ENCODE data around the gene MTARC2. TPM values are rescaled to one million over a fixed set of nuclear protein-coding genes. Genes with fewer than 3 reads are reported as not detected.

Gene MTARC2
- total RNA-seq, 1 experiment from 2014 or later, result 8.4 TPM

DNA sequence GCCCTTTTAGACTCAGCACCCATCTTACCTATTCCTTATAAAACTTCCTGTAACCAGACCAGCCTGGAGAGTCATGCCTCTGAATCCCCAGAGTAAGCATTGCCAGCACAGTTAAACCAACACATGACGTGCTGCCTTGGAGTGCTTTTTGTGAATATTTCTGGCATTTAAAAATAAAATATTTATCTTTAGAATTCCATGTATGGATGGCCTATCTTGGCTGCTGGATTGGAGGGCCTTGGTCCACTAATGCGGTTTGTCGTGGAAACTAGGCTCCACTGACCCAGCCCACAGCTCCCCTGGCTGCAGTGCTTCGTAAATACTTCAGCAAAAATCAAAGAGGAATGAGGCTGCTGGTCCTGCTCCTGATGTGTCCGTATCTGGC is 56.1 kb downstream of the MTARC2 start:
- Histone ChIP-seq H3K36me3 (no peaks in the 10 kb centered on the region), H3K27me3 (no peaks in the 10 kb centered on the region), H3K9me3 (no peaks in the 10 kb centered on the region), H3K4me3 (no peak overlapping the region)
- DNase-seq, result peak; percentile 63

DNA sequence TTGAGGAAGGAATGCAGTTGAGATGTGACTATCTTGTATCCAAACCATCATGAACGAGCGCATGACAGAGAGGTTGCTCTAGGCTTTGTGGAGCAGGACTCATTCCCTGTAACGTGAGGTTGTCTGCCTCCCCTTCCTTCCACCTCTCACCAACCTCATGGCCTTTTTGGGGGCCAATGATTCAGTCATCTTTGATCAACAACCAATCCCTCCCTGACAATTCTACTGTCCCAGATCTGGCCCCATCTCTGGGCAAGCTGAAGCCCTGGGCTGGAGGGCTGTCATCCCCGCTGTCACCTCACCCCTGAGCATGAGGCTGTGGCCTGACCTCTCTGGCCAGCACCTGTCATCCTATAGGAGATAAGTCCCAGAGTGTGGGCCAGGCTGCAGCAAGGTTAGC is 58.3 kb downstream of the MTARC2 start:
- Histone ChIP-seq H3K4me3 (no peak overlapping the region), H3K9me3 (no peaks in the 10 kb centered on the region), H3K36me3 (no peaks in the 10 kb centered on the region), H3K27me3 (no peaks in the 10 kb centered on the region)
- DNase-seq, result no peak

DNA sequence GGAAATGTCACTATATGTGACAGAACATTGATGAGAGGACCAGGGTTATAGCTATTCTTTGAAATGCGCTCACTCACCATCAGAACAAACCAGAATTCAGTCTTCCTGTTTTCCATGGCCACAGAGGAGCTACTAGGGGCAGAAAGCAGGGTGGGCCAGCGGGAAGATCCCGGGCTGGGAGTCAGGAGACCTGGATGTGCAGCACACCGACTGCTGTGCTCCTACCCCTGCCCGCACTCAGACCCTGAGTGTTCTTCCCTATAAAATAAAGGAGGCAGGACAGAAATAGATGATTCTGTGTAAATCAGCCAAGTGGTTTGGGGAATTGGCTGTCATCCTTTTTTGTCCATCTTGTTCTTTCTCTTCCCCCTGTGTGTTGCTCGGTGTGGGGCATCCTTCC is 59.6 kb downstream of the MTARC2 start:
- Histone ChIP-seq H3K4me3 (no peak overlapping the region), H3K9me3 (no peaks in the 10 kb centered on the region), H3K36me3 (no peaks in the 10 kb centered on the region), H3K27me3 (no peaks in the 10 kb centered on the region)
- no peak for DNase-seq

DNA sequence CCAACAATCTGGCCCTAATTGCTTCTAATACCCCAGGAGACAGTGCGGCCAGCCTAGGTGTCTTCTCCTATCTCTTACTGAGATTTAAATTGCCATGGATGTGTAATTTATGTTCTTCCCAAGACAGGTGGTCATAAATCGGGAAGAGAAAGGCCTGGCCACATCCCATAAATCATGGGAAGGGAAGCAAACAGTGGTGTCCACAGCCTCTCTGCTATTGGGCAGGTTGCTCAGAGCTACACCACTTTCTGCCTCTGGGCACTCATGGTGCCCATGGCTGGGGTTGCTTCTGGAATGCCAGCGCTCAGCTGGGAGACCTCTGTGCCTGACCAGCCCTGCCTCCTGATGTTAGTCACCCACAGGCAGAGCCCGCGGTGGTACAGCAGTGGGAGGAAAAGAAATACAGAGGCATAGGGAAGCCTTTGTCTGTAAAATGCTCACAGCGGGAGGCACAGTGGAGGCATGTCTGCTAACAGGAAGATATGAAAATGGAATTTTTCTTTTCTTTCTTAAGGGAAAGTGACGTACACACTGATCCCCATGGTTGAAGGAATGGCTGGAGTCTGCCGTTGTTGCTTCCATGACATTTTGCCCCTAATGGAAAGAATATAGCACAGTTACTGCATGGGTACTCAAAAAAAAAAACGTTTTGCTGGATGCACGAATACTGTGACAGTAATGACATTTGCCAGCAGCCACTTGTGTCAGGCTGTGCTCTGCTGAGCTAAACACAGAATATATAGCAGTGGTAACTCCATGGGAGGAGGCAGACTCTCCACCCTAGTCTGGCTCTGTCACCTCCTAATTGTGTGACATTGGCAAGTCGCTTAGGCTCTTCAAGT is 60.4 kb downstream of the MTARC2 start:
- Histone ChIP-seq H3K36me3 (no peaks in the 10 kb centered on the region), H3K4me3 (no peak overlapping the region), H3K27me3 (no peaks in the 10 kb centered on the region), H3K9me3 (no peaks in the 10 kb centered on the region)
- DNase-seq, result no peak

DNA sequence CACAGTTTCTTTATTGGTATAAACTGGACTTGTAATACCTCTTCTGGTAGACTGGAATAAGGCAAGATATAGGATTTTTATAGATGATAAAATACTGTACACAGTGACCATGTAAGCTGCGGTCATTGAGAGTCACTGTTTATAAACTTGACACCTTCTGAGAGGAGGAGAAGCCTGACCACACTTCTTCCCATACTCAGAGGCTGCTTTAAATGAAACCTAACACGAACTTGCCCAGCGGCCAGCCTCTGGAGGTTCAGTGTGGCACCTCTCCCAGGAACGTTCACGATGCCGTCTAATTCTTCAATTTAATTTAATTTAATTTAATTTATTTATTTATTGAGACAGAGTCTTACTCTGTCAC is 61.0 kb downstream of the MTARC2 start:
- Histone ChIP-seq H3K27me3 (no peaks in the 10 kb centered on the region), H3K36me3 (no peaks in the 10 kb centered on the region), H3K9me3 (no peaks in the 10 kb centered on the region), H3K4me3 (no peak overlapping the region)
- no peak for DNase-seq

DNA sequence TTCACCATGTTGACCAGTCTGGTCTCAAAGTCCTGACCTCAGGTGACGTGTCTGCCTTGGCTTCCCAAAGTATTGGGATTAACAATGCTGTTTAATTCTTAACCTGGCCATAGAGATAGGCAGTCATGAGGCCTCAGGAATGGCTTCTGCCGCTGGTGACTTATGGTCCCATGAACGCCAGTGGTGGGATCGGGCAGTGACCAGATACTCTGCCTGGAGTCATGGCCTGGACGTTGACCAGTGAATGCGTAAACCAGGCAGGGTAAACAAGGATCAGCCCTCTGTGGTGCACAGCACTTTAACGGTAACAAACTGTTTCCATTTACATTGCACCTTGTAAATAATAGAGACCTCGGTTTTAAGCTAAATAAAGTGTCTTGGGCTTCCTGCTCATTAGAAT is 61.6 kb downstream of the MTARC2 start:
- Histone ChIP-seq H3K36me3 (no peaks in the 10 kb centered on the region), H3K9me3 (no peaks in the 10 kb centered on the region), H3K27me3 (no peaks in the 10 kb centered on the region), H3K4me3 (no peak overlapping the region)
- DNase-seq, result no peak

DNA sequence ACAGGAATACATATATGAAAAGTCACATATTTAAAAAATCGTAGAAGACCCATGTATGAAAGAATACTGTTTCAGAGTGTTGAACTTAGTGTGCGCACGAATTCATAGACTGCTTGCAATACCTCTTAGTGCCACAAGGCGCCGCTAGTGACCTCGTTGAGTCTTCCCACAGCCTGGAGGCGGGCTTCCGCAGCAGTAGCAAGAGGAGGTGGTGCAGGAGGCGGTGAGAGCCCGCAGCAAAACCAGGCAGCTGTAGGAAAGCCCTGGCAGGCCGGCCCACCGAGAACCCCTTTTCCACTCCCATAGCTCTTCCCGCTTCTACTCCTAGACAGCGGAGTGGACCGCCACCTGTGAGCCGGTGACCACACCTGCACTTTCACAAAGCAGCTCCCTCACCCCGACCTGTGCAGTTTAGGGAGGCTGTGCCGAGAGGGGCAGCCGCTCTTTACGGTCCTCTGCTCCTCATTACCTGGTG is 62.1 kb downstream of the MTARC2 start:
- peak; percentile 67 for DNase-seq
- H3K9me3 ChIP-seq, result no peaks in the 10 kb centered on the region

DNA sequence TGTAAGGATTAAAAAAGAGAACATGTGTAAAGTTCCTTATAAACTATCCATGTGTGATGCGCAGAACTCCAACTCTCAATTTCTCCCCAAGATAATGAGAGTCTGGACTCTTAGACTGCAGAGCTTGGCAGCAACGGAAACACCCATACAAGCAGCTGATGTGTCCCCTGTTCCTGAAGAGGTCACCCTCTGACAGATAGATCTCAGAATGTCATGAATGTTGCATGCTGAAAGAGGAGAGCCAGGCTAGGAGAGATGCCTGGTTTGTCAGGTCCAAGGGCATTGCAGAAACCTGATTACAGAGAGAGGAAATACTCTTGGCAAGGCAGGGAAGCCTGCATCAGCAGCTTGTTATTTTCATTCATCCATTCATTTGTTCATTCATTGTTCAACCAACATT is 62.8 kb downstream of the MTARC2 start:
- H3K36me3 ChIP-seq, result no peaks in the 10 kb centered on the region
- no peak overlapping the region for H3K4me3 ChIP-seq
- DNase-seq, result no peak
- H3K9me3 ChIP-seq, result no peaks in the 10 kb centered on the region
- no peaks in the 10 kb centered on the region for H3K27me3 ChIP-seq

More for the DNA sequence above, 62.1 kb downstream of the MTARC2 start:
- no peaks in the 10 kb centered on the region for H3K27me3 ChIP-seq
- H3K4me3 ChIP-seq, result no peak overlapping the region
- no peaks in the 10 kb centered on the region for H3K36me3 ChIP-seq

DNA sequence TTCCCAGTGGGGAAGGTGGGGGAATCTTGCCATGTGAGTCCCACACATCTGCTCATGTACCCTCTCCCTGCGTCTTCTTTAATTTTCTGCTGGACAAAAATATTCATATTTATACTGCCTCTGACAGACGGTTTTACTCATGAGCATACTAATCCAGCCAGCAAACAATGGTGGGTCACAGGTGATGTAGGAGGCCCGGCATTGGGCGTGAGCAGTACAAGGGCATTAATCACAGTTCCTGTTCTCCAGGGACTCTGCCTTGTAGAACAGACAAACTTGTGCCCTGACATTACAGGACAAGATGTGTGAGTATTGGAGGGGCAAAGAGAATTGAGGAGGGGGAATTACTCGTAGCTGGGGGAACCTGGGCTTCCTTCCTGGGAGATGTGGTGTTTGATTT is 63.6 kb downstream of the MTARC2 start:
- Histone ChIP-seq H3K9me3 (no peaks in the 10 kb centered on the region), H3K27me3 (no peaks in the 10 kb centered on the region), H3K4me3 (no peak overlapping the region), H3K36me3 (no peaks in the 10 kb centered on the region)
- no peak for DNase-seq

DNA sequence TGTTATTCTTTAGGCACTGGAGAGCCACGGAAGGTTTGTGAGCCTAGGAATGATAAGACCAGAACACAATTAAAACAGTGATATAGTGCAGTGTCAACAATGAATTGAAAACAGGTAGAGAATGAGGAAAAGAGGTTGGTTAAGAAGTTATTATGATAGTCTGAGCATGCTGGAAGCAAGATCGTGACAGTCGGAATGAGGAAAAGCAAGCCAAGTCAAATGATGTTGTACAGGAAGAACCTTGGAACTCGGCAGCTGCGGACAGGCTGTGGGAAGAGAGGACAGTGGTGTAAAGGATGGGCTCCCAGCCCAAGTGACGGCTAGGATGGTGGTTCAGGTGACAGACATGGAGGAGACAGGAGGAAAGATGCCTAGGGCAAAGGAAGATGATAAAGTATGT is 64.2 kb downstream of the MTARC2 start:
- no peaks in the 10 kb centered on the region for H3K36me3 ChIP-seq
- no peak overlapping the region for H3K4me3 ChIP-seq
- H3K9me3 ChIP-seq, result no peaks in the 10 kb centered on the region
- no peaks in the 10 kb centered on the region for H3K27me3 ChIP-seq
- DNase-seq, result no peak

DNA sequence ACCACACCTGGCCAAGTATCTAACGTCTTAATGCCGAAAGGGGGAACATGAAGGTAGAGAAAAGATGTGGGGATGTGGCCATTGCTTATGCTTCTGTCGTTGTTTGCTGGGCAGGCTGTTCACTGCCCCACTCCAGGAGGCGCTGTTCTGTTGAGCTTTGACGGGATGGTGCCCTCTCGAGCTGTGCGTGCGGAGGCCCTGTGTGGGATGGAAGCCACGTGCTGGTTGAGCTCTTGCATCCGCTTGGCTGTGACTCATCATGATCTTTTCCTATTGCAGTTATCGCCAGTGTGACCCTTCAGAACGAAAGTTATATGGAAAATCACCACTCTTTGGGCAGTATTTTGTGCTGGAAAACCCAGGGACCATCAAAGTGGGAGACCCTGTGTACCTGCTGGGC is 64.9 kb downstream of the MTARC2 start:
- DNase-seq, result no peak
- no peaks in the 10 kb centered on the region for H3K36me3 ChIP-seq
- no peak overlapping the region for H3K4me3 ChIP-seq
- no peaks in the 10 kb centered on the region for H3K9me3 ChIP-seq
- no peaks in the 10 kb centered on the region for H3K27me3 ChIP-seq

DNA sequence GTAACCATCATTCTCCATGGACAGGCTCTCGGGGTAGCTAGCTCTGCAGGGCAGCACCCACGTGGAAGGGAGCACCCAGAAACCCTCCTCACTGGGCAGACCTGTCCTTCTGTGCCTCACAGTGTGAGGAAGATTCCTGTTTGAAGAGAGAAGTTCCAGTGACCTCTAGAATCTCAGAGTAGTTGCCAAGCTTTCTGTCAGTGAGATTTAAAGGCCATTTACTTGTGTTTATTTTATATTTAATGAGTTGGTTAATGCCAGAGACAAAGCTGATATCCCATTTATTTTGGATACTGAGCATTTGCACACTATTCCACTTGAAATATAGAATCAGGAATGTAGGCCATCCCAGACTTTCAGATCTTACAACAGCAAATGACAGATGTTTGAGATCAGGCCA is 67.3 kb downstream of the MTARC2 start:
- DNase-seq, result no peak
- Histone ChIP-seq H3K4me3 (no peak overlapping the region), H3K9me3 (no peaks in the 10 kb centered on the region), H3K27me3 (no peaks in the 10 kb centered on the region), H3K36me3 (no peaks in the 10 kb centered on the region)

DNA sequence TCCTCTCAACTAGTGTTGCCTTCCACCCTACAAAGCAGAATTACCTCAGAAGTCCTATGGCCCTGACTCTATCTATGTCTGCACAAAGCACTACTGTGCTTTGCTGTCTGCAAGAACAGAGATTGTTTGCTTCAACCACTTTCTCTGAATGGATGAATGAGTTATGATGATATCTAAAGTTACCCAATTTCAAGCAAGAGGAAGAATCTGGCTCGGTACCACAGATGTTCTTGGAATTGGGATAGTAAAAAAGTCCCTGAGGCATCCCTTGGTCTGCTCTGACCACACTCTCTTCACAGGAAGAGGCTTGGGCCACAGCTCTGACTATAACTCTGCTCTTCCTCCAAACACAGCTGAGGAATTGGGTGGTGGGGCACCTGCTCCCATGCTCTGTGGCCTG is 69.8 kb downstream of the MTARC2 start:
- no peaks in the 10 kb centered on the region for H3K27me3 ChIP-seq
- H3K9me3 ChIP-seq, result no peaks in the 10 kb centered on the region
- H3K36me3 ChIP-seq, result no peaks in the 10 kb centered on the region
- H3K4me3 ChIP-seq, result no peak overlapping the region
- no peak for DNase-seq

DNA sequence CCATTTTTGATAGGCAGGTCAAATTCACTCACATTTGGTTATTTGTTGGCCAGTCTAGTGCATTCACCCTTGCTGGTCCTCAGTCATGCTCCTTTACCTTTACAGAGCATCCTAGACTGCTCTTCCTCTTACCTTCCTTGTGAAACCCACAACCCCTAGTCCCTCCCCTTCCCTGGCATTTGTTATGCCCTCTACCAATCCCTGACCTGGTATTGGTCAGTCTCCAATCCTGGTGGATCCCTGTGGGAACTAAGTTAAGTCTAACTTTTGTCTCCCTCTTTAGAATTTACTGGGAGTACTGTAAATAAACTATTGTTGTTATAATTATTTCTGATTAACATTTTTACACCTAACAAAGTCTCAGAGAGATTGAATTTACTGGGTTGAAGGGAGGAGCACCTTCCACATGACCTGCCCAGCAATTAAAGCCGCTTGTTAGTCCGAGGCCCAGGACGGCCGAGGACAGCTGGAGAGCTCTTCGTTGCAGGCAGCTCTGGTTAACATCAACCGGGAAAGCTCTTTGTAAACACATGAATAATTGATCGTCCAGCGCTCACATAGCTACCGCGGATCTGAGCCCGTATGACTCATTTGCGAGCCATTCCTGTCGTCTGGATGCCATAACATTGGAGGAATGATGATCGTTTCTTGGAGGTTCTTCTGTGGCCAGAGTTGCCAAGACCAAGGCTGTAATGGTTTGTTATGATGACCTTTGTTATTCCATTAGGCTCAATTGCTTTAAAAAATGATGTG is 70.5 kb downstream of the MTARC2 start:
- Histone ChIP-seq H3K36me3 (no peaks in the 10 kb centered on the region), H3K4me3 (no peak overlapping the region), H3K27me3 (no peaks in the 10 kb centered on the region), H3K9me3 (no peaks in the 10 kb centered on the region)
- DNase-seq, result peak; percentile 96

DNA sequence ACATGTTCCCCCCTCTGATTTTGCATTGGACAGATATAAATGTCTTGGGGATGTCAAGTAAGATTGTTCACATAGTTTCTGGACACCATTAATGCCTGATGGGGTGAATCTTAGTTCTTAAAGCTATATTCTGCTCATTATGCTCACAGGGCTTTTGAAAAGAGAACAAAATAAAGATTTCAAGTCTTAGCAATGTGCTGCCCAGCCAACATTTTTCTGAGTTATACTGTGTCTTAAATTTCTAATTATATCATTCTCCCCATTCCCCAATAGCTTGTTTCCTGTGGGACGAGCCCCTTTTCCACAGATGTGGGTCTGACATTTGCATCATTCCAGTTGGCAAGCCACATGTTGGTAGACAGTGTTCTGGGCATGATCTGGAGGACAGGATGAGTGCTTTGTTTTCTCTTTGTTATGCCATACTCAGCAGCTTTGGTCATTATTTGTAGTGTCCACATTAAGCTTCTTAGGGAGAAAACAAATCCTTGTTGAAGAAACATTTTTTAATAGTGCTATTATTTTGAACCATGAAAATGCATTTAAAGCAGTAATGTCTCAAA is 71.4 kb downstream of the MTARC2 start:
- DNase-seq, result peak; percentile 91

DNA sequence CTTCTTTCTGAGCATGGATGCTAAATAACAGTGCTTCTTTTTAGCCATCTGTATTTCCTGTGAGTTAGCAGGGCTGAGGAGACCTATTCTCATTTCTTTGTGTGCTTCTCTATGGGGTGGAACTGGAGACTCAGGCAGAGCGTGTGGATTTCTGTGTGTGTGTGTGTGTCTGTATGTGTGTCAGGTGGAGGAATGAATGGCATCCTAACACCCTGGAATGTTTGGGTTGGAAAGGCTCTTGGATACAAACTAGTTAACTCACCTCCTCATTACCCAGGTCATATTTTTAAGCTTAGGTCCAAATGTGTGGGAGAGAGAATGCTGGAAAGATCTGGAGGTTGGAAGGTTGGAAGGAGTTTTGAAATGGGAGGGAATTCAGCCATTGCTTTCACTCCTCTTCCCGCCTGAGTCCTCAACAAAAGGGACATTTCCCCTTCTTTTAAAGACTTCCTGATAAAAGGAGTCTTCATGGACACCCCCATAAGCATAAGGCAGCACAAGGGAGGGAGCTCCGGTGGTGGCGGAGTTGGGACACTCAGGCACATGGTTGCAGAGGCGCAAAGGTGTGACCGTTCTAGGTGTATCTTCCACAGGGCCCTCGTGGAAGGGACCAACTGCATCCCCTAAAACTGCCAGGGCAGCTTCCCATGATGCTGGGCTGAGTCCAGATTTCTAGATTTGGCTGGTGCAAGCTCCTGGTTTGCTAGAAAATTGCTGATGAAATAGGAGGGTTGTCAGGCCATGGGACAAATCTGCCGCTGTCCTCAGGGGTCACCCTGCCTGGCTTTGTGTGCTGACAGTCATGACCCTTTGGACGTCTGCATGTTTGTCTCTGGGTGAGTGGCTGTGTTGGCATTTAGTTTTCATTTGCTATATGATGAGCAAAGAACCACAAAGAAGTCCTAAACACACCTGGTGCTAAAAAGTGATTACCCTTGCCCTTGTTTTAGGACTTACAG is 76.2 kb downstream of the MTARC2 start:
- no peaks in the 10 kb centered on the region for H3K36me3 ChIP-seq
- no peak overlapping the region for H3K4me3 ChIP-seq
- DNase-seq, result peak; percentile 35
- H3K9me3 ChIP-seq, result no peaks in the 10 kb centered on the region
- no peaks in the 10 kb centered on the region for H3K27me3 ChIP-seq

More for the DNA sequence above, 71.4 kb downstream of the MTARC2 start:
- Histone ChIP-seq H3K4me3 (no peak overlapping the region), H3K9me3 (no peaks in the 10 kb centered on the region), H3K36me3 (no peaks in the 10 kb centered on the region), H3K27me3 (no peaks in the 10 kb centered on the region)

All from MG63 (cell line).